Osteoblast (primary cell): ENCODE results near the gene MTOR. TPM values are rescaled to one million over a fixed set of nuclear protein-coding genes. Genes with fewer than 3 reads are reported as not detected.
A peak's percentile ranks its signal among the peaks of the same experiment; 100 is the strongest.

Source experiments
- DNase-seq: peaks from one replicate; pipeline ENCODE4 v3.0.0; 2011; ENCODE audit warnings: low spot score, mixed read lengths; ENCODE audit not compliant: insufficient read length; ENCODE audit errors: missing footprints
- H2AFZ ChIP-seq: 2 replicates; pipeline ENCODE4 v1.6.0; 2011; ENCODE audit warnings: mild to moderate bottlenecking, low read length
- H3K27ac ChIP-seq: 2 replicates; pipeline ENCODE4 v1.5.1; 2011; ENCODE audit warnings: mild to moderate bottlenecking, low read depth, low read length, moderate library complexity
- H3K27me3 ChIP-seq: 2 replicates; pipeline ENCODE4 v1.6.0; 2012; ENCODE audit warnings: mild to moderate bottlenecking, control low read depth, inconsistent platforms, low read length, moderate library complexity; ENCODE audit not compliant: insufficient read depth
- H3K36me3 ChIP-seq: 2 replicates; pipeline ENCODE4 v1.5.1; 2011; ENCODE audit warnings: mild to moderate bottlenecking, low read length, control low read depth, moderate library complexity; ENCODE audit not compliant: insufficient read depth
- H3K4me1 ChIP-seq: 2 replicates; pipeline ENCODE4 v1.5.1; 2011; ENCODE audit warnings: mild to moderate bottlenecking, low read length, control low read depth, moderate library complexity; ENCODE audit not compliant: insufficient read depth
- H3K4me2 ChIP-seq: 2 replicates; pipeline ENCODE4 v1.6.0; 2011; ENCODE audit warnings: mild to moderate bottlenecking, low read length; ENCODE audit not compliant: insufficient read depth
- H3K4me3 ChIP-seq: fragments of 200-600 bp; sonication (generic); 3 replicates; pipeline ENCODE4 v1.5.1; 2012; ENCODE audit warnings: mild to moderate bottlenecking, low read length, inconsistent platforms; ENCODE audit not compliant: insufficient read depth
- H3K79me2 ChIP-seq: 2 replicates; pipeline ENCODE4 v1.6.0; 2012; ENCODE audit warnings: mild to moderate bottlenecking, low read length, control low read depth, inconsistent platforms; ENCODE audit not compliant: insufficient read depth
- H3K9me3 ChIP-seq: 2 replicates; pipeline ENCODE4 v1.5.1; 2011; ENCODE audit warnings: low read depth, low read length, control low read depth
- H4K20me1 ChIP-seq: 2 replicates; pipeline ENCODE4 v1.6.0; 2012; ENCODE audit warnings: mild to moderate bottlenecking, low read length, control low read depth; ENCODE audit not compliant: insufficient read depth
- CTCF ChIP-seq: IDR thresholded peaks from 2 replicates; pipeline ENCODE4 v1.5.1; 2011; ENCODE audit warnings: mild to moderate bottlenecking, low read depth, low read length, moderate library complexity; ENCODE audit errors: extremely low read depth
- total RNA-seq: library from RNA; depleted of rRNA; stranded (reverse); fragments of >200 nt; gene quantifications from 2 replicates; pipeline ENCODE4 v1.2.3, GENCODE V29; 2012

Gene MTOR
- total RNA-seq, 1 donor, result 34.0 TPM

- Histone ChIP-seq H3K27ac (no peak overlapping the region), H3K9me3 (no peaks in the 10 kb centered on the region), H2AFZ (no peak overlapping the region), H3K79me2 (no peaks in the 10 kb centered on the region), H3K4me3 (no peak overlapping the region), H3K36me3 (peaks cover 42% of the 10 kb centered on the region), H4K20me1 (no peaks in the 10 kb centered on the region), H3K4me2 (no peak overlapping the region), H3K4me1 (peaks cover 13% of the 10 kb centered on the region), H3K27me3 (no peaks in the 10 kb centered on the region)
- DNase-seq, result no peak
- no peak for TF ChIP-seq CTCF
These were observed 119.5 kb downstream of the MTOR start for GRCh38 chr1:11142618-11143391.

GRCh38 chr1:11138952-11139351 is 123.4 kb downstream of the MTOR start:
- peak; percentile 93 for DNase-seq
- Histone ChIP-seq H3K79me2 (no peaks in the 10 kb centered on the region), H2AFZ (peak overlapping the region; percentile 60), H3K4me3 (peak overlapping the region; percentile 27), H3K36me3 (peaks cover 32% of the 10 kb centered on the region), H3K27me3 (no peaks in the 10 kb centered on the region), H3K4me2 (peak overlapping the region; percentile 50), H3K9me3 (no peaks in the 10 kb centered on the region), H4K20me1 (peaks cover 3% of the 10 kb centered on the region), H3K27ac (peak overlapping the region; percentile 55), H3K4me1 (peaks cover 27% of the 10 kb centered on the region)
- no peak for TF ChIP-seq CTCF

GRCh38 chr1:11138029-11138428 is 124.3 kb downstream of the MTOR start:
- H3K4me3 ChIP-seq, result no peak overlapping the region
- H3K4me1 ChIP-seq, result peaks cover 28% of the 10 kb centered on the region
- no peaks in the 10 kb centered on the region for H3K9me3 ChIP-seq
- DNase-seq, result no peak
- peaks cover 3% of the 10 kb centered on the region for H4K20me1 ChIP-seq
- no peak for TF ChIP-seq CTCF
- H3K36me3 ChIP-seq, result peaks cover 37% of the 10 kb centered on the region
- no peak overlapping the region for H3K27ac ChIP-seq
- H3K4me2 ChIP-seq, result no peak overlapping the region
- H3K27me3 ChIP-seq, result no peaks in the 10 kb centered on the region
- no peak overlapping the region for H2AFZ ChIP-seq
- H3K79me2 ChIP-seq, result no peaks in the 10 kb centered on the region

GRCh38 chr1:11134898-11135266 is 127.5 kb downstream of the MTOR start:
- DNase-seq, result no peak

More at GRCh38 chr1:11134898-11135266, 127.5 kb downstream of the MTOR start:
- Histone ChIP-seq H3K9me3 (no peaks in the 10 kb centered on the region), H2AFZ (no peak overlapping the region), H3K4me1 (peaks cover 28% of the 10 kb centered on the region), H3K79me2 (no peaks in the 10 kb centered on the region), H3K27me3 (no peaks in the 10 kb centered on the region), H3K4me3 (no peak overlapping the region), H3K27ac (no peak overlapping the region), H3K4me2 (no peak overlapping the region), H3K36me3 (peaks cover 51% of the 10 kb centered on the region), H4K20me1 (peaks cover 3% of the 10 kb centered on the region)
- TF ChIP-seq CTCF, result no peak
